K562 (cell line): ENCODE measurements around the gene PTPRF. TPM values are rescaled to one million over a fixed set of nuclear protein-coding genes. Genes with fewer than 3 reads are reported as not detected.
A peak's percentile ranks its signal among the peaks of the same experiment; 100 is the strongest.

Source experiments
- E2F6 ChIP-seq, 2 experiments: IDR thresholded peaks; 2 replicates each; pipeline ENCODE4 v1.6.1; 2011; ENCODE audit warnings: borderline replicate concordance in 1 of 2, control low read depth in 1 of 2, low read depth in 1 of 2, low read length in 1 of 2, mild to moderate bottlenecking in 1 of 2, mixed read lengths in 1 of 2, moderate library complexity in 1 of 2; ENCODE audit not compliant: insufficient read depth in 1 of 2, insufficient read length in 1 of 2, poor library complexity in 1 of 2, severe bottlenecking in 1 of 2; ENCODE audit errors: extremely low read depth in 1 of 2
- GTF2E2 ChIP-seq: fragments of 200-800 bp; sonication (Bioruptor generic); IDR thresholded peaks from 2 replicates; pipeline ENCODE4 v1.6.1; 2016; ENCODE audit warnings: missing genetic modification characterization, missing compliant biosample characterization
- KHSRP ChIP-seq: fragments of 450-650 bp; IDR thresholded peaks from 2 replicates; pipeline ENCODE4 v1.6.1; 2017
- PHF8 ChIP-seq: fragments of 200-600 bp; sonication (generic); IDR thresholded peaks from 2 replicates; pipeline ENCODE4 v1.6.1; 2012; ENCODE audit warnings: mixed run types, mild to moderate bottlenecking, inconsistent platforms, low read length, moderate library complexity, borderline replicate concordance
- XRCC5 ChIP-seq: fragments of 200-400 bp; formaldehyde crosslinking; IDR thresholded peaks from 2 replicates; pipeline ENCODE4 v1.6.1; 2017; ENCODE audit warnings: low read depth, mild to moderate bottlenecking, low read length
- ZBTB40 ChIP-seq, 2 experiments: fragments of 450-650 bp in 1 of 2; sonication (generic) in 1 of 2; formaldehyde crosslinking in 1 of 2; IDR thresholded peaks; 2 replicates each; pipeline versions ENCODE4 v1.7.1 to v1.9.0; 2016 to 2022; ENCODE audit warnings: inconsistent platforms in 1 of 2, mild to moderate bottlenecking in 1 of 2, missing genetic modification reagents in 1 of 2
- ZFX ChIP-seq: sonication (generic); formaldehyde crosslinking; IDR thresholded peaks from 2 replicates; pipeline ENCODE4 v1.8.0; 2022; ENCODE audit warnings: mild to moderate bottlenecking, missing genetic modification reagents, moderate library complexity
- ZNF311 ChIP-seq: fragments of 250-450 bp; sonication (Bioruptor Pico); IDR thresholded peaks from 2 replicates; pipeline ENCODE4 v1.4.0; 2020; ENCODE audit warnings: mild to moderate bottlenecking, moderate library complexity
- polyA plus RNA-seq, 8 experiments: library from polyadenylated mRNA; depleted of rRNA in 4 of 8; stranded (reverse) in 5 of 8; unstranded in 3 of 8; fragments of >200 nt; fragmentation: Nextera tagmentation in 2 of 8; fragmentation: Illumina TruSeq in 1 of 8; extraction: Ambion mirVana in 2 of 8; extraction: Trizol in 1 of 8; gene quantifications; 2 replicates each; pipeline versions ENCODE4 v1.2.1 to v1.2.3, GENCODE V29; 2011 to 2014; ENCODE audit warnings: inconsistent platforms in 1 of 8, missing spikeins in 1 of 8
- total RNA-seq, 7 experiments: library from RNA; depleted of rRNA in 6 of 7; stranded (reverse); fragments of >200 nt in 6 of 7; fragmentation: Illumina TruSeq in 2 of 7; extraction: Trizol in 2 of 7; gene quantifications; 2 replicates each; pipeline versions ENCODE4 v1.2.1 to v1.2.3, GENCODE V29; 2011 to 2021; ENCODE audit warnings: low replicate concordance in 1 of 7

Gene PTPRF
- total and polyA plus RNA-seq, 9 of the 15 experiments (the other 6 are each of a cell fraction or from before 2014, with no cell fraction given) = 0.13 to 4.3 (median 1.1) TPM

GRCh38 chr1:43549921-43550597 lies 19.4 kb downstream of the PTPRF start (continued):
- TF ChIP-seq ZBTB40 (IDR thresholded peaks at IDR 0.05) (no peak), ZBTB40 (CRISPR knock-in tag; IDR thresholded peaks at IDR 0.05) (0 out of 2 replicates have a peak, but pooled peaks have one; percentile 18), ZFX (CRISPR knock-in tag) (peak; percentile 64), ZNF311 (no peak), PHF8 (peak; percentile 29; the same call in 1 of the 2 replicates), XRCC5 (no peak), KHSRP (no peak), E2F6 (IDR thresholded peaks at IDR 0.05; ENCODE audit: borderline replicate concordance in 1 of 2, extremely low read depth in 1 of 2, insufficient read depth in 1 of 2, insufficient read length in 1 of 2, low read depth in 1 of 2, low read length in 1 of 2, poor library complexity in 1 of 2, severe bottlenecking in 1 of 2) (peak in 1 of 2 experiments; percentile 13), GTF2E2 (tag) (no peak)
